Astrocyte (in vitro differentiated cells and primary cell): ENCODE results near the gene BRD7. TPM values are rescaled to one million over a fixed set of nuclear protein-coding genes. Genes with fewer than 3 reads are reported as not detected.

Experiments used
- DNase-seq: peaks from one replicate; pipeline ENCODE4 v3.0.0-alpha.2; 2010; ENCODE audit warnings: low read depth
- FAIRE-seq: peaks from 2 replicates; lab custom pipeline; 2011; peaks lifted over from hg19 to GRCh38; lab: Jason Lieb, UNC
- H2AFZ ChIP-seq: 2 replicates; pipeline ENCODE4 v1.6.0; 2012; ENCODE audit warnings: low read depth, low read length, inconsistent platforms
- H3K27ac ChIP-seq: 2 replicates; pipeline ENCODE4 v1.5.1; 2011; ENCODE audit warnings: low read depth, low read length, inconsistent platforms
- H3K27me3 ChIP-seq: 2 replicates; pipeline ENCODE4 v1.6.0; 2011; ENCODE audit warnings: low read length, inconsistent platforms; ENCODE audit not compliant: insufficient read depth
- H3K36me3 ChIP-seq: 2 replicates; pipeline ENCODE4 v1.5.1; 2011; ENCODE audit warnings: low read length, inconsistent platforms; ENCODE audit not compliant: insufficient read depth
- H3K4me1 ChIP-seq: 2 replicates; pipeline ENCODE4 v1.5.1; 2011; ENCODE audit warnings: low read length, inconsistent platforms; ENCODE audit not compliant: insufficient read depth
- H3K4me2 ChIP-seq: 2 replicates; pipeline ENCODE4 v1.6.0; 2012; ENCODE audit warnings: low read length, inconsistent platforms
- H3K4me3 ChIP-seq: 2 replicates; pipeline ENCODE4 v1.5.1; 2011; ENCODE audit warnings: low read depth, mild to moderate bottlenecking, low read length, inconsistent platforms; ENCODE audit not compliant: insufficient read depth
- H3K79me2 ChIP-seq: 2 replicates; pipeline ENCODE4 v1.6.0; 2012; ENCODE audit warnings: mild to moderate bottlenecking, low read length, inconsistent platforms; ENCODE audit not compliant: insufficient read depth
- H3K9ac ChIP-seq: 2 replicates; pipeline ENCODE4 v1.6.0; 2012; ENCODE audit warnings: mild to moderate bottlenecking, low read length, inconsistent platforms
- H3K9me3 ChIP-seq: 2 replicates; pipeline ENCODE4 v1.5.1; 2012; ENCODE audit warnings: low read depth, mild to moderate bottlenecking, low read length, inconsistent platforms; ENCODE audit not compliant: insufficient read depth
- H4K20me1 ChIP-seq: 2 replicates; pipeline ENCODE4 v1.6.0; 2012; ENCODE audit warnings: low read length, inconsistent platforms; ENCODE audit not compliant: insufficient read depth
- H3K27ac Mint-ChIP-seq: one replicate; pipeline ENCODE4 v1.8.0; 2021; ENCODE audit warnings: mild to moderate bottlenecking, mixed read lengths; ENCODE audit not compliant: unreplicated experiment
- H3K27me3 Mint-ChIP-seq: one replicate; pipeline ENCODE4 v1.8.0; 2021; ENCODE audit warnings: low read depth, mixed read lengths; ENCODE audit not compliant: unreplicated experiment
- H3K36me3 Mint-ChIP-seq: one replicate; pipeline ENCODE4 v1.8.0; 2021; ENCODE audit warnings: low read depth, mixed read lengths; ENCODE audit not compliant: unreplicated experiment
- H3K4me1 Mint-ChIP-seq: one replicate; pipeline ENCODE4 v1.8.0; 2021; ENCODE audit warnings: low read depth, mixed read lengths; ENCODE audit not compliant: unreplicated experiment
- H3K4me3 Mint-ChIP-seq: one replicate; pipeline ENCODE4 v1.8.0; 2021; ENCODE audit warnings: mild to moderate bottlenecking, moderate library complexity, mixed read lengths; ENCODE audit not compliant: unreplicated experiment
- H3K9me3 Mint-ChIP-seq: one replicate; pipeline ENCODE4 v1.8.0; 2021; ENCODE audit warnings: mild to moderate bottlenecking, mixed read lengths; ENCODE audit not compliant: unreplicated experiment
- CTCF ChIP-seq: IDR thresholded peaks from 2 replicates; pipeline ENCODE4 v1.5.1; 2011; ENCODE audit warnings: low read depth, mild to moderate bottlenecking, inconsistent platforms, low read length, moderate library complexity; ENCODE audit not compliant: insufficient read depth
- EZH2 ChIP-seq: IDR thresholded peaks from 2 replicates; pipeline ENCODE4 v1.6.1; 2012; ENCODE audit warnings: mild to moderate bottlenecking, low read length, inconsistent platforms; ENCODE audit not compliant: insufficient read depth
- total RNA-seq: library from RNA; stranded (reverse); gene quantifications from 2 replicates; pipeline ENCODE4 v1.2.1, GENCODE V29; 2021

The BRD7 gene
- total RNA-seq, 1 donor from 2014 or later, result 58.5 TPM

- Mint-ChIP-seq H3K4me3 (no peak overlapping the region), H3K27ac (no peak overlapping the region), H3K27me3 (peaks cover 24% of the 10 kb centered on the region), H3K36me3 (no peaks in the 10 kb centered on the region), H3K9me3 (no peaks in the 10 kb centered on the region), H3K4me1 (peaks cover 7% of the 10 kb centered on the region)
- peaks cover 4% of the 10 kb centered on the region for H3K4me1 ChIP-seq
- DNase-seq (no peak), FAIRE-seq (no peak)
- no peak overlapping the region for H3K4me3 ChIP-seq
- H3K79me2 ChIP-seq, result no peaks in the 10 kb centered on the region
- TF ChIP-seq EZH2, result no peak
- TF ChIP-seq CTCF, result no peak
- no peak overlapping the region for H2AFZ ChIP-seq
- no peak overlapping the region for H3K9ac ChIP-seq
- H3K36me3 ChIP-seq, result no peaks in the 10 kb centered on the region
- H3K27ac ChIP-seq, result no peak overlapping the region
- no peak overlapping the region for H3K4me2 ChIP-seq
- H4K20me1 ChIP-seq, result no peaks in the 10 kb centered on the region
- H3K9me3 ChIP-seq, result no peaks in the 10 kb centered on the region
- no peaks in the 10 kb centered on the region for H3K27me3 ChIP-seq
Measured at GRCh38 chr16:50393858-50394802, 25.3 kb upstream of the BRD7 start.

GRCh38 chr16:50393416-50393815 lies 24.6 kb upstream of the BRD7 start:
- FAIRE-seq (no peak), DNase-seq (no peak)
- Histone ChIP-seq H3K4me1 (peaks cover 4% of the 10 kb centered on the region), H4K20me1 (no peaks in the 10 kb centered on the region), H3K36me3 (no peaks in the 10 kb centered on the region), H2AFZ (no peak overlapping the region), H3K4me3 (no peak overlapping the region), H3K4me2 (no peak overlapping the region), H3K27ac (no peak overlapping the region), H3K27me3 (no peaks in the 10 kb centered on the region), H3K9ac (no peak overlapping the region), H3K9me3 (no peaks in the 10 kb centered on the region), H3K79me2 (no peaks in the 10 kb centered on the region)
- no peak for TF ChIP-seq CTCF
- no peak for TF ChIP-seq EZH2
- no peaks in the 10 kb centered on the region for H3K36me3 Mint-ChIP-seq
- H3K4me1 Mint-ChIP-seq, result peaks cover 7% of the 10 kb centered on the region
- H3K27ac Mint-ChIP-seq, result no peak overlapping the region
- no peak overlapping the region for H3K4me3 Mint-ChIP-seq
- H3K27me3 Mint-ChIP-seq, result peaks cover 28% of the 10 kb centered on the region
- H3K9me3 Mint-ChIP-seq, result no peaks in the 10 kb centered on the region
